AG10803 (cell line): ENCODE data around the gene FAHD1.

Source experiments
- DNase-seq: peaks from one replicate; pipeline ENCODE4 v3.0.0; 2010; ENCODE audit warnings: low read depth
- H3K4me3 ChIP-seq: 2 replicates; pipeline ENCODE4 v1.5.1; 2011; ENCODE audit warnings: mild to moderate bottlenecking, low read length, control low read depth
- TF ChIP-seq, protein P1 (sequence below): conservative IDR thresholded peaks from 2 replicates; pipeline ENCODE4 v1.5.1; 2011; ENCODE audit warnings: mild to moderate bottlenecking, low read length, control low read depth, inconsistent platforms

The FAHD1 gene

GRCh38 chr16:1832838-1833454 is 5.9 kb downstream of the FAHD1 start:
- no peak for DNase-seq
- TF ChIP-seq, protein P1, sequence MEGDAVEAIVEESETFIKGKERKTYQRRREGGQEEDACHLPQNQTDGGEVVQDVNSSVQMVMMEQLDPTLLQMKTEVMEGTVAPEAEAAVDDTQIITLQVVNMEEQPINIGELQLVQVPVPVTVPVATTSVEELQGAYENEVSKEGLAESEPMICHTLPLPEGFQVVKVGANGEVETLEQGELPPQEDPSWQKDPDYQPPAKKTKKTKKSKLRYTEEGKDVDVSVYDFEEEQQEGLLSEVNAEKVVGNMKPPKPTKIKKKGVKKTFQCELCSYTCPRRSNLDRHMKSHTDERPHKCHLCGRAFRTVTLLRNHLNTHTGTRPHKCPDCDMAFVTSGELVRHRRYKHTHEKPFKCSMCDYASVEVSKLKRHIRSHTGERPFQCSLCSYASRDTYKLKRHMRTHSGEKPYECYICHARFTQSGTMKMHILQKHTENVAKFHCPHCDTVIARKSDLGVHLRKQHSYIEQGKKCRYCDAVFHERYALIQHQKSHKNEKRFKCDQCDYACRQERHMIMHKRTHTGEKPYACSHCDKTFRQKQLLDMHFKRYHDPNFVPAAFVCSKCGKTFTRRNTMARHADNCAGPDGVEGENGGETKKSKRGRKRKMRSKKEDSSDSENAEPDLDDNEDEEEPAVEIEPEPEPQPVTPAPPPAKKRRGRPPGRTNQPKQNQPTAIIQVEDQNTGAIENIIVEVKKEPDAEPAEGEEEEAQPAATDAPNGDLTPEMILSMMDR: no peak
- no peak overlapping the region for H3K4me3 ChIP-seq

DNA sequence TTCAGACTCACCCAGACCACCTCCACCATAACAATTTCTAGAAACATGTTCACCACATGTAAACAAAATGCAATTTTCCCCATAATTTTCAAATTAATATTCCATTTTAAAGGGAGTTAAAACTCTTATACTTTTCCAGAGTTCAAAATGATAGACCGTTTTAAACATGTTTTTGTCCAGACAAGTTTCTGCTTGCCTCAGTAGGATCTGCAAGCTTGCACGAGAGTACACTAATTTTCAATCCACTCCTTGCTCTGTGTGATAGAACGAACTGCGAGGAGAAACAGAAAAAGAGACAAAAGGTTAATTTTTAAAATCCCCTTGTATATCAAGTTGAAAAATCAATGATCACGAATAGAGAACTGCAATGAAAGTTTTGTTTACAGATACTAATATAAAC is 7.1 kb downstream of the FAHD1 start:
- DNase-seq: no peak
- TF ChIP-seq, protein P1: no peak

GRCh38 chr16:1839554-1839953 is 12.5 kb downstream of the FAHD1 start:
- peak; percentile 91 for DNase-seq
- no peak overlapping the region for H3K4me3 ChIP-seq
- TF ChIP-seq, protein P1: no peak

More for the DNA sequence above, 7.1 kb downstream of the FAHD1 start:
- no peak overlapping the region for H3K4me3 ChIP-seq

GRCh38 chr16:1845985-1846384 is 19.0 kb downstream of the FAHD1 start:
- TF ChIP-seq, protein P1: no peak
- DNase-seq: no peak
- no peak overlapping the region for H3K4me3 ChIP-seq

- TF ChIP-seq, protein P1: no peak
- DNase-seq: no peak
- H3K4me3 ChIP-seq: no peak overlapping the region
These were observed 19.4 kb downstream of the FAHD1 start for GRCh38 chr16:1846416-1846815.

DNA sequence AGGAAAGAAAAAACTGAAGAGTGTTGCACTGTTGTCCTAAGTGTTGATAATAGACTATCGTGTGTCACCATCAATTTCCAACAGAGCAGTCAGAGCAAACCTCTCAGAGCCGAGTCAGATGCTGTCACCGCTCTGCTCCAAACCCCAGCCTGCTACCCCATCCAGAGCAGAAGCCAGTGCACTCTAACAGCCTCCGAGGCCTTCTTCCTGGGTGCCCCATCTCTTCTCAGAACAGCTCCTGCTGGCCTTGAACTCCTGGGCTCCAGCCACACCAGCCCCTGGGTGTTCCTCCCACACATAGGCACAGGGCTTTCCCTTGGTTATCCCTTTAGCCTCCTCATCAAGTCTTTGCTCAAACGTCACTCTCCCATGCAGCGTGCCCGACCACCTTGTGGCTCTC is 24.0 kb downstream of the FAHD1 start:
- TF ChIP-seq, protein P1: no peak
- DNase-seq: no peak
- H3K4me3 ChIP-seq: no peak overlapping the region

- TF ChIP-seq, protein P1: no peak
- H3K4me3 ChIP-seq: no peak overlapping the region
- DNase-seq: no peak
These were observed 24.8 kb downstream of the FAHD1 start for GRCh38 chr16:1851793-1852192.
